Panc1 (cell line): Measurements from ENCODE around the gene NTRK2. TPM values are rescaled to one million over a fixed set of nuclear protein-coding genes. Genes with fewer than 3 reads are reported as not detected.

Source experiments
- ATAC-seq: fragments of 200-7000 bp; cut with Tn5 transposase; 2 replicates; pipeline ENCODE4 v1.9.1; 2020; ENCODE audit warnings: mild to moderate bottlenecking, moderate library complexity
- BruUV-seq: library from RNA; stranded (reverse); fragments of 400-500 nt; replicated peaks from 2 replicates; lab custom pipeline; 2021; lab: Mats Ljungman, UMichigan
- CTCF ChIA-PET: fragments of 300-600 bp; sonication (Branson Sonifier 250); formaldehyde crosslinking; loops from one replicate; lab custom pipeline; 2022; ENCODE audit warnings: antibody characterized with exemption; lab: Charles Lee
- POLR2A ChIA-PET: fragments of 300-600 bp; sonication (Branson Sonifier 250); formaldehyde crosslinking; loops from one replicate; lab custom pipeline; 2022; ENCODE audit warnings: antibody characterized with exemption; lab: Charles Lee
- DNase-seq: peaks from one replicate; pipeline ENCODE4 v3.0.0-alpha.2; 2010; ENCODE audit warnings: low read depth, low spot score
- H3K27ac ChIP-seq: 2 replicates; pipeline ENCODE4 v1.5.1; 2011; ENCODE audit warnings: mild to moderate bottlenecking, low read length, inconsistent platforms
- H3K27me3 ChIP-seq: fragments of 200-500 bp; sonication (Bioruptor generic); 2 replicates; pipeline ENCODE4 v1.6.0; 2014; ENCODE audit warnings: low read length, inconsistent platforms; ENCODE audit not compliant: control insufficient read depth, insufficient read depth
- H3K36me3 ChIP-seq: fragments of 200-500 bp; sonication (Bioruptor generic); 2 replicates; pipeline ENCODE4 v1.5.1; 2014; ENCODE audit warnings: inconsistent platforms, mild to moderate bottlenecking, low read length, moderate library complexity; ENCODE audit not compliant: control insufficient read depth, insufficient read depth
- H3K4me1 ChIP-seq: 2 replicates; pipeline ENCODE4 v1.5.1; 2011; ENCODE audit warnings: inconsistent platforms, mild to moderate bottlenecking, low read length, moderate library complexity; ENCODE audit not compliant: control insufficient read depth, insufficient read depth
- H3K4me3 ChIP-seq, 2 experiments: 2 replicates each; pipeline ENCODE4 v1.5.1; 2011 to 2012; ENCODE audit warnings: low read depth in 2 of 2, low read length in 2 of 2, mild to moderate bottlenecking in 2 of 2, inconsistent platforms in 1 of 2, moderate library complexity in 1 of 2
- H3K9me3 ChIP-seq: fragments of 200-500 bp; sonication (Bioruptor generic); 2 replicates; pipeline ENCODE4 v1.5.1; 2014; ENCODE audit warnings: low read depth, mild to moderate bottlenecking, inconsistent platforms, low read length, moderate library complexity; ENCODE audit not compliant: control insufficient read depth, insufficient read depth
- POLR2AphosphoS5 ChIP-seq: IDR thresholded peaks from 2 replicates; pipeline ENCODE4 v1.6.1; 2012; ENCODE audit warnings: mild to moderate bottlenecking, low read depth, low read length, moderate library complexity
- REST ChIP-seq, 2 experiments: IDR thresholded peaks; 2 replicates each; pipeline ENCODE4 v1.6.1; 2011 to 2012; ENCODE audit warnings: low read depth in 2 of 2, control low read depth in 1 of 2, low read length in 1 of 2, mild to moderate bottlenecking in 1 of 2, moderate library complexity in 1 of 2; ENCODE audit not compliant: insufficient read depth in 1 of 2
- SIN3A ChIP-seq: IDR thresholded peaks from 2 replicates; pipeline ENCODE4 v1.6.1; 2012; ENCODE audit warnings: low read depth, mild to moderate bottlenecking, low read length, moderate library complexity, borderline replicate concordance; ENCODE audit not compliant: insufficient read depth
- TCF7L2 ChIP-seq: IDR thresholded peaks from 2 replicates; pipeline ENCODE4 v1.6.1; 2011; ENCODE audit warnings: mild to moderate bottlenecking, low read depth, low read length, inconsistent platforms
- in situ Hi-C: cut with HindIII; loops from 2 replicates; pipeline ENCODE4 v1.10.0; 2016; ENCODE audit warnings: low sequenced_read_pairs, low pct_unique_long_range_greater_than_20kb
- intact Hi-C: fragments of 100-400 bp; cut with micrococcal nuclease; formaldehyde crosslinking; loops from one replicate; pipeline ENCODE4 v1.10.0; 2022; ENCODE audit not compliant: unreplicated experiment
- total RNA-seq: library from RNA; stranded (reverse); gene quantifications from one replicate; pipeline ENCODE4 v1.2.1, GENCODE V29; 2021; ENCODE audit not compliant: unreplicated experiment
- TF ChIP-seq, protein P1 (sequence below): fragments of 450-650 bp; IDR thresholded peaks from 2 replicates; pipeline ENCODE4 v1.5.1; 2017; ENCODE audit warnings: mild to moderate bottlenecking

NTRK2 gene
- total RNA-seq, 1 experiment from 2014 or later: 0.23 TPM

DNA sequence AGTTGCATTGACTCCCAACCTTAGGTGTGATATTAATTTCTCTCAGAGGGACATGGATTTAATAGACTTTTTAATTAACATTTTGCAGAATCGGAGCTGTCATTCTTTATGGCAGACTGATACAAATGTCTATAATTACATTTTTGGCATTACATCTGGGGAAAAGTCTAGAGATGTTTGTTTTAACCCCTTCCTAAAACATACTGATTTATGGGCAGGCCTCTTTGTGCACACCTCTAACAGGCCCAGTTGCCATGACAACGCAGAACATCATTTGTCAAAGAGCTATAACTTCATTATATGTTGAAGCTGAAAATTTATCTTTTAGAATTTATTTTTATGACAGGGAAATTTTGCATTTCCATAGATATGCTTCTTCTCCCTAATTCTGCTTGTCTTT lies 158.5 kb downstream of the NTRK2 start:
- ChIA-PET CTCF (no interaction called here), POLR2A (interaction anchor here (0.6 kb wide), 1 partner anchor 808 kb away, joined by 3 read pairs; no protein-coding TSS in a partner anchor)
- no TSS peak for BruUV-seq
- ATAC-seq (no peak), DNase-seq (no peak)
- H3K27ac ChIP-seq: no peak overlapping the region
- in situ Hi-C loops (no loop called here), intact Hi-C loops (no loop called here)
- no peaks in the 10 kb centered on the region for H3K27me3 ChIP-seq
- no peaks in the 10 kb centered on the region for H3K36me3 ChIP-seq
- no peaks in the 10 kb centered on the region for H3K9me3 ChIP-seq
- H3K4me1 ChIP-seq: no peaks in the 10 kb centered on the region
- no peak overlapping the region for H3K4me3 ChIP-seq
- TF ChIP-seq, protein P1, sequence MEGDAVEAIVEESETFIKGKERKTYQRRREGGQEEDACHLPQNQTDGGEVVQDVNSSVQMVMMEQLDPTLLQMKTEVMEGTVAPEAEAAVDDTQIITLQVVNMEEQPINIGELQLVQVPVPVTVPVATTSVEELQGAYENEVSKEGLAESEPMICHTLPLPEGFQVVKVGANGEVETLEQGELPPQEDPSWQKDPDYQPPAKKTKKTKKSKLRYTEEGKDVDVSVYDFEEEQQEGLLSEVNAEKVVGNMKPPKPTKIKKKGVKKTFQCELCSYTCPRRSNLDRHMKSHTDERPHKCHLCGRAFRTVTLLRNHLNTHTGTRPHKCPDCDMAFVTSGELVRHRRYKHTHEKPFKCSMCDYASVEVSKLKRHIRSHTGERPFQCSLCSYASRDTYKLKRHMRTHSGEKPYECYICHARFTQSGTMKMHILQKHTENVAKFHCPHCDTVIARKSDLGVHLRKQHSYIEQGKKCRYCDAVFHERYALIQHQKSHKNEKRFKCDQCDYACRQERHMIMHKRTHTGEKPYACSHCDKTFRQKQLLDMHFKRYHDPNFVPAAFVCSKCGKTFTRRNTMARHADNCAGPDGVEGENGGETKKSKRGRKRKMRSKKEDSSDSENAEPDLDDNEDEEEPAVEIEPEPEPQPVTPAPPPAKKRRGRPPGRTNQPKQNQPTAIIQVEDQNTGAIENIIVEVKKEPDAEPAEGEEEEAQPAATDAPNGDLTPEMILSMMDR: no peak
- TF ChIP-seq SIN3A: no peak
- TF ChIP-seq REST (IDR thresholded peaks at IDR 0.05; ENCODE audit: insufficient read depth in 1 of 2, low read depth in 2 of 2, low read length in 1 of 2): no peak
- no peak for TF ChIP-seq POLR2AphosphoS5
- no peak for TF ChIP-seq TCF7L2

DNA sequence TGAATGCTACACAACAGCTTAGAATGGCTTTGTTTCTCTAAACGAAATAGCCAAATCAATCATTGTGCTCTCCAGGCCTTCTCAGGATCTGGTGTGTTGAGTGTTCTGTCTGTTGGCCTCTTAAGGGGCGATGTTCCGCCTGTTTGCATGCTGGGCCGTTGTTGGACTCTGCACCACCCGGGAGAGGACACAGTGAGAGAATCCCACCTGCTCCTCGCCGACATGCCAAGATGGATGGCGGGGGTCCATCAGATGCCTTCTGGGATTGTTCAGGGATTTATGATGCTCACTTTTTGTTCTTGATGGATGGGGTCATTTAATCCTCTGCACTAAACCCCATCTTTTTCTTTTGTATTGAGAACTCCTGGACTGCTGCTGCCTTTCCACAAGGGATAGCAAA lies 159.9 kb downstream of the NTRK2 start:
- Histone ChIP-seq H3K4me3 (no peak overlapping the region), H3K27me3 (no peaks in the 10 kb centered on the region), H3K36me3 (no peaks in the 10 kb centered on the region), H3K9me3 (no peaks in the 10 kb centered on the region), H3K27ac (no peak overlapping the region), H3K4me1 (no peaks in the 10 kb centered on the region)
- in situ Hi-C loops: no loop called here
- ChIA-PET CTCF (no interaction called here), POLR2A (no interaction called here)
- ATAC-seq: no peak
- no peak for DNase-seq
- TF ChIP-seq REST (IDR thresholded peaks at IDR 0.05; ENCODE audit: insufficient read depth in 1 of 2, low read depth in 2 of 2, low read length in 1 of 2) (no peak), SIN3A (no peak), TCF7L2 (no peak), POLR2AphosphoS5 (no peak)
- TF ChIP-seq, protein P1: no peak
- intact Hi-C loops: no loop called here
- BruUV-seq: no TSS peak
